DOHH2 (cell line): Measurements from ENCODE around the gene BLOC1S1.

Source experiments
- CTCF ChIP-seq: fragments of 200-600 bp; sonication (generic); IDR thresholded peaks from one replicate; pipeline ENCODE4 v1.5.1; 2014; ENCODE audit warnings: antibody characterized with exemption, mild to moderate bottlenecking, low read depth, low read length; ENCODE audit not compliant: poor library complexity, severe bottlenecking
- EZH2phosphoT487 ChIP-seq: fragments of 200-600 bp; sonication (generic); IDR thresholded peaks from 2 replicates; pipeline ENCODE4 v1.6.1; 2017; ENCODE audit warnings: borderline replicate concordance, mild to moderate bottlenecking, antibody characterized with exemption, low read length, moderate library complexity, mixed read lengths

GRCh38 chr12:55720071-55720564, 4.3 kb downstream of the BLOC1S1 start, which contains the start of gene RDH5:
- TF ChIP-seq CTCF = no peak
- TF ChIP-seq EZH2phosphoT487 = no peak
